ENCODE results near the gene SNRPB.

SNRPB gene

GRCh38 chr20:2451422-2451821 is 19.2 kb downstream of the SNRPB start:
- H3K4me3 ChIP-seq (ENCODE audit: low read depth, low read length), result no peak overlapping the region
- POLR2A ChIA-PET, result no interaction called here
- no peaks in the 10 kb centered on the region for H3K9me3 ChIP-seq (ENCODE audit: control insufficient read depth, insufficient read depth, low read depth, low read length)
- H3K27ac ChIP-seq (ENCODE audit: extremely low read depth, low read depth, low read length), result no peak overlapping the region
- CTCF ChIA-PET, result interaction anchor here (0.7 to 4.8 kb wide), 36 partner anchors 10 to 1120 kb away, joined by 3 to 68 read pairs (median 5); no protein-coding TSS in a partner anchor
- no peak for TF ChIP-seq ZNF610 (tag by site-specific recombination; IDR thresholded peaks at IDR 0.05; ENCODE audit: borderline replicate concordance)
- no peak for TF ChIP-seq KLF10 (tag by site-specific recombination; IDR thresholded peaks at IDR 0.05)
- TF ChIP-seq ZNF791 (tag by site-specific recombination; IDR thresholded peaks at IDR 0.05), result no peak
- no peak for TF ChIP-seq GLI2 (tag by site-specific recombination; IDR thresholded peaks at IDR 0.05; ENCODE audit: borderline replicate concordance, low read depth)
- TF ChIP-seq ZNF596 (tag by site-specific recombination; IDR thresholded peaks at IDR 0.05), result no peak
- TF ChIP-seq, protein P1, sequence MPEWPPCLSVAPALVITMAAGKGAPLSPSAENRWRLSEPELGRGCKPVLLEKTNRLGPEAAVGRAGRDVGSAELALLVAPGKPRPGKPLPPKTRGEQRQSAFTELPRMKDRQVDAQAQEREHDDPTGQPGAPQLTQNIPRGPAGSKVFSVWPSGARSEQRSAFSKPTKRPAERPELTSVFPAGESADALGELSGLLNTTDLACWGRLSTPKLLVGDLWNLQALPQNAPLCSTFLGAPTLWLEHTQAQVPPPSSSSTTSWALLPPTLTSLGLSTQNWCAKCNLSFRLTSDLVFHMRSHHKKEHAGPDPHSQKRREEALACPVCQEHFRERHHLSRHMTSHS (tag by site-specific recombination; IDR thresholded peaks at IDR 0.05), result no peak
- TF ChIP-seq ZNF560 (tag by site-specific recombination; IDR thresholded peaks at IDR 0.05; ENCODE audit: borderline replicate concordance), result no peak
- no peak for TF ChIP-seq ZNF37A (tag by site-specific recombination; IDR thresholded peaks at IDR 0.05)
- no peak for TF ChIP-seq ZIC2 (tag by site-specific recombination; IDR thresholded peaks at IDR 0.05)
- TF ChIP-seq ZNF366 (tag by site-specific recombination; conservative IDR thresholded peaks at IDR 0.05), result no peak
- no peaks in the 10 kb centered on the region for H3K36me3 ChIP-seq (ENCODE audit: control insufficient read depth in 2 of 2, insufficient read depth in 1 of 2, low read length in 2 of 2)
- no peaks in the 10 kb centered on the region for H3K4me1 ChIP-seq (ENCODE audit: control insufficient read depth, insufficient read depth, low read length)

GRCh38 chr20:2449386-2449785 is 21.2 kb downstream of the SNRPB start:
- Histone ChIP-seq H3K4me1 (ENCODE audit: control insufficient read depth, insufficient read depth, low read length) (no peaks in the 10 kb centered on the region), H3K36me3 (ENCODE audit: control insufficient read depth in 2 of 2, insufficient read depth in 1 of 2, low read length in 2 of 2) (no peaks in the 10 kb centered on the region), H3K27ac (ENCODE audit: extremely low read depth, low read depth, low read length) (no peak overlapping the region), H3K9me3 (ENCODE audit: control insufficient read depth, insufficient read depth, low read depth, low read length) (no peaks in the 10 kb centered on the region; the same call in 1 of the 2 replicates), H3K4me3 (ENCODE audit: low read depth, low read length) (no peak overlapping the region)
- ChIA-PET POLR2A (no interaction called here), CTCF (interaction anchor here (4.8 kb wide), 1 partner anchor 13 kb away, joined by 43 read pairs; no protein-coding TSS in a partner anchor)
- TF ChIP-seq EGR2 (tag by site-specific recombination; IDR thresholded peaks at IDR 0.05; ENCODE audit: low read depth) (peak; percentile 55; the same call in 1 of the 2 replicates), PRDM4 (tag by site-specific recombination; IDR thresholded peaks at IDR 0.05) (no peak)

- Histone ChIP-seq H3K36me3 (ENCODE audit: control insufficient read depth in 2 of 2, insufficient read depth in 1 of 2, low read length in 2 of 2) (no peaks in the 10 kb centered on the region), H3K4me3 (ENCODE audit: low read depth, low read length) (no peak overlapping the region), H3K27ac (ENCODE audit: extremely low read depth, low read depth, low read length) (no peak overlapping the region), H3K9me3 (ENCODE audit: control insufficient read depth, insufficient read depth, low read depth, low read length) (no peaks in the 10 kb centered on the region; the same call in 1 of the 2 replicates), H3K4me1 (ENCODE audit: control insufficient read depth, insufficient read depth, low read length) (no peaks in the 10 kb centered on the region)
- ChIA-PET CTCF (interaction anchor here (1.2 to 2.7 kb wide), 3 partner anchors 60 to 481 kb away, joined by 6 to 10 read pairs (median 8); no protein-coding TSS in a partner anchor), POLR2A (no interaction called here)
- no peak for TF ChIP-seq OSR2 (tag by site-specific recombination; IDR thresholded peaks at IDR 0.05)
- TF ChIP-seq KLF9 (tag by site-specific recombination; IDR thresholded peaks at IDR 0.05; ENCODE audit: low read depth), result no peak
- no peak for TF ChIP-seq SP7 (tag by site-specific recombination; IDR thresholded peaks at IDR 0.05)
- TF ChIP-seq ZNF121 (tag by site-specific recombination; IDR thresholded peaks at IDR 0.05), result no peak
- TF ChIP-seq PBX3 (CRISPR knock-in tag; IDR thresholded peaks at IDR 0.05), result no peak
- no peak for TF ChIP-seq ZNF174 (tag by site-specific recombination; IDR thresholded peaks at IDR 0.05)
- TF ChIP-seq, protein P2, sequence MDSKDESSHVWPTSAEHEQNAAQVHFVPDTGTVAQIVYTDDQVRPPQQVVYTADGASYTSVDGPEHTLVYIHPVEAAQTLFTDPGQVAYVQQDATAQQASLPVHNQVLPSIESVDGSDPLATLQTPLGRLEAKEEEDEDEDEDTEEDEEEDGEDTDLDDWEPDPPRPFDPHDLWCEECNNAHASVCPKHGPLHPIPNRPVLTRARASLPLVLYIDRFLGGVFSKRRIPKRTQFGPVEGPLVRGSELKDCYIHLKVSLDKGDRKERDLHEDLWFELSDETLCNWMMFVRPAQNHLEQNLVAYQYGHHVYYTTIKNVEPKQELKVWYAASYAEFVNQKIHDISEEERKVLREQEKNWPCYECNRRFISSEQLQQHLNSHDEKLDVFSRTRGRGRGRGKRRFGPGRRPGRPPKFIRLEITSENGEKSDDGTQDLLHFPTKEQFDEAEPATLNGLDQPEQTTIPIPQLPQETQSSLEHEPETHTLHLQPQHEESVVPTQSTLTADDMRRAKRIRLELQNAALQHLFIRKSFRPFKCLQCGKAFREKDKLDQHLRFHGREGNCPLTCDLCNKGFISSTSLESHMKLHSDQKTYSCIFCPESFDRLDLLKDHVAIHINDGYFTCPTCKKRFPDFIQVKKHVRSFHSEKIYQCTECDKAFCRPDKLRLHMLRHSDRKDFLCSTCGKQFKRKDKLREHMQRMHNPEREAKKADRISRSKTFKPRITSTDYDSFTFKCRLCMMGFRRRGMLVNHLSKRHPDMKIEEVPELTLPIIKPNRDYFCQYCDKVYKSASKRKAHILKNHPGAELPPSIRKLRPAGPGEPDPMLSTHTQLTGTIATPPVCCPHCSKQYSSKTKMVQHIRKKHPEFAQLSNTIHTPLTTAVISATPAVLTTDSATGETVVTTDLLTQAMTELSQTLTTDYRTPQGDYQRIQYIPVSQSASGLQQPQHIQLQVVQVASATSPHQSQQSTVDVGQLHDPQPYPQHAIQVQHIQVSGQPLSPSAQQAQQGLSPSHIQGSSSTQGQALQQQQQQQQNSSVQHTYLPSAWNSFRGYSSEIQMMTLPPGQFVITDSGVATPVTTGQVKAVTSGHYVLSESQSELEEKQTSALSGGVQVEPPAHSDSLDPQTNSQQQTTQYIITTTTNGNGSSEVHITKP (tag by site-specific recombination; IDR thresholded peaks at IDR 0.05), result no peak
- TF ChIP-seq ZNF426 (tag by site-specific recombination; IDR thresholded peaks at IDR 0.05), result no peak
Measured at GRCh38 chr20:2446845-2447244, 23.7 kb downstream of the SNRPB start.

Data from HEK293 (cell line).